SHP77 (cell line): ENCODE data around the gene VAPA.
A peak's percentile ranks its signal among the peaks of the same experiment; 100 is the strongest.

Experiments
- DNase-seq, 2 experiments: peaks; one replicate each; lab custom pipeline; 2025; lab: John Stamatoyannopoulos, UW

Gene VAPA

DNA sequence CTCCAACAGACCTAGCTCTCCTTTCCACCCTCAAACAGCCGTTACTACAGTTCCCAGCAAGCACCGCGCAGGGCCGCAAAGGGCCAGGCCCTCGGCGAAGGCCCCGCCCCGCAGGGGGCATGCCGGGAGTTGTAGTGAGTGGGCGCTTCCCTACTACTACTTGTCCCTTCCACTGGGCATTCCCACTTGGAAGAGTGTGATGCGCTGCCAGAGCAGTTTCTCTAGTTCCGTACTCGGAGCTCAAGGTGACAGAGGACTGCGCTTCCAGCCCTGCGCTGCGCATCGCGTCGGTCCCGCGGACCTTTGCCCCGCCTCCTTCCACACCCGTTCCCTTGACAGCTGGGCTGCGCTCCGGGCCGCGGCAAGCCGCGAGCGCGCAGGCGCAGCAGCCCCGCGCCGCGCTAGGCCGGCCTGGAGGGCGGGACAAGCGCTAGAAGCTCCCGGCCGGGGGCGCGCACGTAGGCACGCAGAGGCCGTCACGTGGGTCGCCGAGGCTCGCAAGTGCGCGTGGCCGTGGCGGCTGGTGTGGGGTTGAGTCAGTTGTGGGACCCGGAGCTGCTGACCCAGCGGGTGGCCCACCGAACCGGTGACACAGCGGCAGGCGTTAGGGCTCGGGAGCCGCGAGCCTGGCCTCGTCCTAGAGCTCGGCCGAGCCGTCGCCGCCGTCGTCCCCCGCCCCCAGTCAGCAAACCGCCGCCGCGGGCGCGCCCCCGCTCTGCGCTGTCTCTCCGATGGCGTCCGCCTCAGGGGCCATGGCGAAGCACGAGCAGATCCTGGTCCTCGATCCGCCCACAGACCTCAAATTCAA, at the start of gene VAPA:
Gene VAPA (plus strand): TSS at position 491 of the 808 bp plus-strand sequence. CDS start 241 bp downstream, at position 732.
- DNase-seq = peak; percentile 82 to 91

DNA sequence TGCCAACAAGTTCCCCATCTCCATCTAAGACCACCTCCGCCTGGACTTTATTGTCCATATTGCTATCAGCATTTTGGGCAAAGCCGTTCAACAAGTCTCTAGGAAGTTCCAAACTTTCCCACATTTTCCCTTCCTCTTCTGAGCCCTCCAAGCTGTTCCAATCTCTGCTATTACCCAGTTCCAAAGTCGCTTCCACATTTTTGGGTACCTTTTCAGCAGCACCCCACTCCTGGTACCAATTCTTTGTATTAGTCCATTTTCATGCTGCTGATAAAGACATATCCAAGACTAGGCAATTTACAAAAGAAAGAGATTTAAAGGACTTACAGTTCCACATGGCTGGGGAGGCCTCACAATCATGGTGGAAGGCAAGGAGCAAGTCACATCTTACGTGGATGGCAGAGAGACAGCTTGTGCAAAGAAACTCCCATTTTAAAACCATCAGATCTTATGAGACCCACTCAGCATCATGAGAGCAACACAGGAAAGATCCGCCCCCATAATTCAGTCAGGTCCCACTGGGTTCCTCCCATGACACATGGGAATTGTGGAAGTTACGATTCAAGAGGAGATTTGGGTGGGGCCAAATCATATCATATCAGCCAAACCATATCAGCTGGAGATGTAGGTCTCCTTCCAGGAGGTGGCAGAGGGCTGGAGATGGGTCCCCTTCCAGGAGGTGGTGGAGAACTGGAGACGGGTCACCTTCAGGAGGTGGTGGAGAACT, 47.9 kb upstream of the VAPA start:
- no peak for DNase-seq

DNA sequence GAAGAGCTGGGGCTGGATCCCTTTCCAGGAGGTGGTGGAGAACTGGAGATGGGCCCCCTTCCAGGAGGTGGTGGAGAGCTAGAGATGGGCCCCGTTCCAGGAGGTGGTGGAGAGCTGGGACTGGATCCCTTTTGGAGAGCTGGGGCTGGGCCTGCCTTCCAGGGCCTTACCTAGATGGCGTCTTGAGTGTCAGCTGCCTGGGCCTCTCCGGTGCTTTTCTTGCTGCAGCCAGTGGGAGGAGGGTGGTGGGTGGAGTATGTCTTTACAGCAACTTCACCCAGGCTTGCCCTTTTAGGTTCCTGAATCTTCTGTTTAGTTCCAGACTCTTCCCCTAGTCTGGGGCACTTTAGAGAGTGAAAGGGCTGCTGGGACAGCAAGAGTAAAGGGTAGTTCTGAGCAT, 47.2 kb upstream of the VAPA start:
- no peak for DNase-seq

DNA sequence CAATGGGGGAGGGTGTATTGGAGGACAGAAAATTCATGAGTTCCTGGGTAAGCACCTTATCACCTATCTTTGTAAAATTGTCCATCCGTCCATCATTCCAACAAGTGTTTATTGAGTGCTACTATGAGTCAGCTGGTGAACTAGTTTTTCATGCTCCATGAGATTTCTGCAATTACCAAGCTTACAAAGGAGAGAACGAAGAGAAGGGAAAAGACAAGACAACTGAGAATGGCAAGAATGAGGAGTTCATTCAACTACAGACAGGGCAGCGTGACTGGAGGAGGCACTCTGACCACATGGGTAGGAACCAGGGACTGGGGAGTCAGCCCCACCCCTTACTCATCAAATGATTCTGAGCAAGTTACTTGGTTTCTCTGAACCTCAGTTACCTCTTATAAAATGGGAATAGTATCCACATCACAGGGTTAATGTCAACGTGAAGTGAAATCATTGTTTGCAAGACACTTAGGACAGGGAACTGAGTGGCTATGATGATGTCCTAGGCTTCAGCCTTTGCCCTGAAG, 46.7 kb upstream of the VAPA start:
- DNase-seq = no peak

DNA sequence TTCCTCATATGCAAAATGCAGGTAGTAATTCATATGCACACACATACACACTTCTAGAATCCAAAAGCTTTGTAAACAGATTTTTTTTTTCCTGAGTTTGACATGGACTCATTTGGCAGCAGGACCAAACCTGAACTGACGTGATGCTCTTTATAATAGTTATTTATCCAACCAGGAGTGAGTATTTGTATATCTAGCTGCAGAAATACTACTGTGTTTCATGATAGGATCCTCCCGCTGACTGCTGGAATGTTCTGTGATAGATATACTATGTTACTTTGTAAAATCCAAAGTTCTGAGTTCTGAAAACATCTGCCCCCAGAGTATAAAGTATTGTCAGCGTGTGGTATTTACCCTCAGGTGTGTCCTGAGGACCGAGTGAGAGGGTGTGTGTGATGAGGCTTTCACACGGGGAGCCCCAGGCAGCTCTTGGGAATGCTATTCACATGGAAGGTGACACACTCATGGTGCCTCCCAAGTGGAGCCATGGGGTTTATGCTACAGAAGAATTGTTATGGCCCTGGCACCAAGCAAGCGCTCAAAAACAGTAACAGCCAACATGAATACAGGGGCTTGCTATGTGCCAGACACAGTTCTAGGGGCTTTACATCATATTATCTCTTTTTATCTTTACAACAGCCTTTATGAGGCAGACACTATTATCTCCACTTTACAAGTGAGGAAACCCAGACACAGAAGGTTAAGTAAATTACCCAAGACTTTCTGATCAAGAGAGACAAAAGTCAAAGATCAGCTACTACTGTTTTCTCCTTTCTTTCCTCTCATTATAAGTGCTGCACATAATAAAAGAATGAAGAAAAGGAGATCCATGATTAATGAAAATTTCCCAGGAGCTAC, 44.7 kb upstream of the VAPA start:
- DNase-seq = no peak

- DNase-seq = no peak
Observed at GRCh38 chr18:9869715-9870430, 43.9 kb upstream of the VAPA start.

DNA sequence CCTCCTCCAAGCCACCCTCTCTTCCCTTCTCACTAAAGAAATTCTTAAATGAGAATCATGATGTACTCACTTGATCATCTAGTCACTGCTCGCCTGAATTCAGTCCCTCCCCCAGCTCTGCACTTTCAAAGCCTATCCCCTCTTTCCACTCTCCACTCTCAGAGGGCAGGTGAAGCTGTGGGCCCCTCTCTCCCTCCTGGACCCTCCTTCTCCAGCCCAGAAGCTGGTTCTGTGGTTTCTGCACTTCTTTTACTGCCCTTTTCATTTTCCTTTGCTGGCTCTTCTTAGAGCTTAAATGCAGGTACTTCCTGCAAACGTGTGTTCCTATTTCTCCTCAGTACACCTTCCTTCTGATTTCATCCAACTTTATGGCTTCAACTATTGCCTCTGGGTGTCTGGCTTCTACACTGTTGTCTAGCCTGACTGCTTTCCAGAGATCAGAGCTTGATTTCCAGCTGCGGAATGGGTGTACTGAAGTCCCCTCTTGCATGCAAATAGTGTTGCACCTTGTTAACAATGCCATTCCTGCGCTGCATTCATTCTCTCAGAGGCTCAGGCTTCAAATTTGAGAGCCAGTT, 43.3 kb upstream of the VAPA start:
- no peak for DNase-seq

DNA sequence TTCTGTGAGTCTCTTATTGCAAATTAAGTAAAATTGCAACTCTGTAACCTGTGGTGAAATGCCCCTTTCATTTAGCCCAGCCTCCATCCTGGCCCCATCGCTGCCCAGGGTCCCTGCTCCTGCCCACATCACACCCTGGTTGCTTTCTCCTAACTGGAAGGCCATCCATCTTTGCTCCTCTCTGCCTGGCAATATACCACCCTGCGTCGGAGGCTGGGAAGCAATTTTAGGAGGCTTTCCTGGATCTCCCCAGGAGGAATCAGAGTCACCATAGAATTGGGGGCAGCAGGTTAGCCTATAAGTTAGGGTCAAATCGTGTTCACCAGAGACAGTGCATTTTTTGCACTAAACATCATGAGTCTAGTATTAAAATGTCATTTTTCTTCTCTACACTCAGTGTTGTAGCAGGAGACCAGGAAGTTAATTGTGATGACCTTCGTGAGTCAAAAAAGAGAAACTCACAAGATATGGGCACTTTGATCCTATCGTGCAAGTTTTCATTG, 42.5 kb upstream of the VAPA start:
- DNase-seq = no peak

- no peak for DNase-seq
Observed at GRCh38 chr18:9872823-9873222, 41.0 kb upstream of the VAPA start.

GRCh38 chr18:9874728-9875127, 39.1 kb upstream of the VAPA start:
- DNase-seq = no peak

DNA sequence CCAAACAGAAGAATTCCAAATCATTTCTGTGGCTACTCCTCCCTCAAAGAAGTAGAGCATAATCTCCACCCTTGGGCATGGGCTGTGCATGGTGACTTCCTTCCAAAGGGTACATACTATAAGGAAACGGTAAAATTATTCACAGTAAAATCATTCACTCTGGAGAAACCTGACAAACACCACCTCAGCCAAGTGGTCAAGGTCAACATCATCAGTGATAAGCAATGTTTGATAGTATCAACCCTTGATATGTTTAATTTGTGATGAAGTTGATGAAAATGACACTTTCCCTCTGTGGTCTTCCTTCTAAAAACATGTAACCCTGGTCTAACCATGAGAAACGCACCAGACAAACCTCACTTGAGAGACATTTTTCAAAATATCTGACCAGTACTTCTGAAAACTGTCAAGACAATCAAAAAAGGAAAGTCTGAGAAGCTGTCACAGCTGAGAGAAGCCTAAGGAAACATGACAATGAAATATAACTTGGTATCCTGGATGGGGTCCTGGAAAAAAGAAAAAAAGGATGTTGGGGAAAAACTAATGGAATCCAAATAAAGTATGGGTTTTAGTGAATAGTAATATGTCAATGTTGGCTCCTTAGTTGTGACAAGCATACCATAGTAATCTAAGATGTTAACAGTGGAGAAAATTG, 37.5 kb upstream of the VAPA start:
- no peak for DNase-seq

DNA sequence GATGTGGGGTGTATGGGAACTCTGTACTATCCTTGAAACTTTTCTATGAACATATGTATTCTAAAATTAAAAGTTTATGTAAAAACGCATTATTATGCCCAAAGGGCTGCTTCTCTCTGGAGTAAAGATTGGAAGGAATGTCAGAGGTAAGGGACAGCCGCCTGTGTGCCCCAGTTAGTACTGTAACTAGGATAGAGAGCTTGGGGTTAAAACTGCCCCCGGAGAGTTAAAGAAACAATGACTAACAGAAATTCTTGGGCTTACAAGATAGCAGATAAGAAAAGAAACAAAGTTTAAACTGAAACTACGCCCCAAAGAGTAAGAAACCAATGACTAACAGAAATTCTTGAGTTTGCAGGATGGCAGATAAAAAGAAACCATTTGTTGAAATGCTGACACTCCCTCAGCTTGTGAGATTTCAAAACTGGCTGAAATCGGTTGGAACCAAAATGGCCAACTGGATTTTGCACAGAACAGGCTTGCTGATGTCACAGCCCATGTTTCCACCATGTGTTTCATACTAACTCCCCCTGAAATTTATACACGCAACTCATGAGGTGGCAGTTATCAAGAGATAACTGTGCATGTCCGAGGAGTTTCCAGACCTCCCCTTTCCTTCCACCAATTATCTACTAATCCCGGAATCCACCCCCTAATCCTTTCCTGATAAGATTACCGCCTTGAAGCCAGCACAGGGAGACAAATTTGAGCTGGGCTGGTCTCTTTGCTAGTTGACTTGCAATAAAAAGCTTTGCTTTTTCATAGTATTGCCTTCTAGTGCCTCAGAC, 36.8 kb upstream of the VAPA start:
- DNase-seq = no peak

GRCh38 chr18:9877655-9878014, 36.2 kb upstream of the VAPA start:
- no peak for DNase-seq

GRCh38 chr18:9878095-9878494, 35.7 kb upstream of the VAPA start:
- no peak for DNase-seq

DNA sequence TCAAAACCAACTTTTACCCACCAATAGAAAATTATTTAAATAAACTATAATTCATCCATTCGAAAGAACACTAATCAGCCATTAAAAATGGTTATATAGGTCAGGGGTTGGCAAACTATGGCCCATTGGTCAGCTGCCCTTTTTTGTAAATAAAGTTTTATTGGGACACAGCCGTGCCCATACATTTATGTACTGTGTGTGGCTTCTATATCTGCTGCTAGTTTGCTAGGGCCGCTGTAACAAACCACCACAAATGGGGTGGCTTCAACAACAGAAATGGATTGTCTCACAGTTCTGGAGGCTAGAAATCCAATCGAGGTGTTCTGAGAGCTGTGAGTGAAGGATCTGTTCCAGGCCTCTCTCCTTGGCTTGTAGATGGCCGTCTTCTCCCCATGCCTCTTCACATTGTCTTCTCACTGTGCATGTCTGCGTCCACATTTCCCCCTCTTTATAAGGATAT, 35.0 kb upstream of the VAPA start:
- no peak for DNase-seq

DNA sequence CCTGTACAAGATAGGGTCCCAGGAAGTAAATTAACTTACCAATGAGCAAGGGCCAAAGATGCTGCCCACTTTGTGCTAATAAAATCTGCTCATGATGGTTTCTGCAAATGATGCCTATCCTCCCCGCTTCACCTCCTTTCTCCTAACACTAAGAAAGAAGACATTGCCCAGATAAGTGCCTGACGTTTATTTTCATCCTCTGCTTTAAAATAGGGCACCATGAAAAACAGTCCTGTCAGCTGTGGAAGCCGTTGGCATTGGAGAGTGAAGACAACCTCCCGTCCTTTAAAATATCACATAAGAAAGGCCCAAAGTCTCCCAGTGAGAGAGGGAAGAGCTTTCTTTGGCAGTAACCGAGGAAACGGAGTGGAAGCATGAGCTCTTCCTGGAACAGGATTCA, 29.7 kb upstream of the VAPA start:
- DNase-seq = no peak

DNA sequence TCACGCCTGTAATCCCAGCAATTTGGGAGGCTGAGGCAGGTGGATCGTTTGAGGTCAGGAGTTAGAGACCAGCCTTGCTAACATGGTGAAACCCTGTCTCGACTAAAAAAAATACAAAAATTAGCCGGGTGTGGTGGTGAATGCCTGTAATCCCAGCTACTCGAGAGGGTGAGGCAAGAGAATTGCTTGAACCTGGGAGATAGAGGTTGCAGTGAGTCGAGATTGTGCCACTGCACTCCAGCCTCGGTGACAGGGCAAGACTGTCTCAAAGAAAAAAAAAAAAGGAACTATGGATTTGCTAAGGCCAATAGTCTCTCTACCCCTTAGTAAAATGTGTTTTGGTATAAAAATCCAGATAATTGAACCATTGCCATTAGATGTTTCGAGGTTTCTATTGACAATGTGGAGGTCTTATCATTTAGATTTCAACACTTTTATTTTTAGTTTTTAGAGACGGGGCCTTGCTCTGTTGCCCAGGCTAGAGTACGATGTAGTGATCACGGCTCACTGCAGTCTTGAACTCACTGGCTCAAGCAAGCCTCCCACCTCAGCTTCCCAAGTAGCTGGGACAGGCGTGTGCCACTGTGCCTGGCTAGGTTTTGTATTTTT, 29.2 kb upstream of the VAPA start:
- DNase-seq = no peak

DNA sequence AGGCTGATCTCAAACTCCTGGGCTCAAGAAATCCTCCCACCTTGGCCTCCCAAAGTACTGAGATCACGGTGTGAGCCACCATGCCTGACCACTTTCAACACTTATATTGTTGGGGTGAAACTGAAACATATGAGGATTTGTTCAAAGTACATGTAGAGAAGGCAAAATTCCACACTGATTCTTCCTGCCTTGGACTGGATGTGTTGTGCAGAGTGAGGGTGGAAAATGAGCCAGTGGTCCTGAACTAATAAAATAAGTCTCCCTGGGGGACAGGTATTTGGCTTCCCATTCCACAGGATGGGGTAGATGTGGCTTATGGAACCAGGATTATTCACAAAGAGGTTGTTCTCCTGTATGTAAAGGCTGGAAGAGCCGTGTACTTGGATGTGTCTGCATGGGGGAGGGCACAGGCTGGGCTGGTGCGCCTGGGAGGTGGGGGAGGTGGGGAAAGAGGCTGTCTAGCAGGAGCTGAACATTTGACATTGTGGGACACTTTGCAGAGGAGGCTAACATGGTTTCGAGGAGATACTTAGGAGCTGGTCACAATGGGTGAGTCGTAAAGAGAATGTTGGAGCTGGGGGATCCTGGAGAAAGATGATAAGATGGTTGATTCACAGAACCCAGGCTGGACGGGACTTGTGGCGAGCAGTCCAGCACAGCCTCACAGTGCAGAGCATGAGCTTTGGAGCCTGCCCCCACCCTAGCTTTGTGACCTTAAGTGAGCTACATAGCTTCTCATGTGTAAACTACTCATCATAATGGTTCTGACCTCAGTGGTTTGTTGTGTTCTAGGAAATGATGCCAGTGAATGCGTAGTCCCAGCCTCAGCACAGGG, 28.4 kb upstream of the VAPA start, which contains the start of gene TXNDC2:
Gene TXNDC2 (plus strand): TSS at position 804 of the 835 bp plus-strand sequence. CDS start 708 bp downstream, outside the sequence.
- DNase-seq = no peak
